H1 (cell line): Measurements from ENCODE around the gene DCXR.

Source experiments
- ATF3 ChIP-seq: IDR thresholded peaks from 2 replicates; pipeline ENCODE4 v1.6.1; 2011; ENCODE audit warnings: low read depth, mild to moderate bottlenecking, low read length; ENCODE audit not compliant: insufficient read depth
- CHD1 ChIP-seq: IDR thresholded peaks from 2 replicates; pipeline ENCODE4 v1.6.1; 2012; ENCODE audit warnings: low read depth, low read length, improper control_type of control experiment
- CHD7 ChIP-seq: fragments of 300-600 bp; sonication (generic); IDR thresholded peaks from 2 replicates; pipeline ENCODE4 v1.7.1; 2012; ENCODE audit warnings: low read length, moderate library complexity, mild to moderate bottlenecking, inconsistent platforms; ENCODE audit not compliant: insufficient replicate concordance
- CTCF ChIP-seq, 3 experiments: IDR thresholded peaks; 1 replicate in 2 of 3; 2 replicates in 1 of 3; pipeline versions ENCODE4 v1.5.1 to v1.6.1; 2011; ENCODE audit warnings: low read length in 3 of 3, mild to moderate bottlenecking in 3 of 3, inconsistent platforms in 2 of 3, low read depth in 1 of 3, moderate library complexity in 1 of 3; ENCODE audit not compliant: insufficient read depth in 1 of 3; ENCODE audit errors: control extremely low read depth in 1 of 3
- EGR1 ChIP-seq: IDR thresholded peaks from 2 replicates; pipeline ENCODE4 v1.6.1; 2011; ENCODE audit warnings: low read depth, low read length, borderline replicate concordance
- JUN ChIP-seq: IDR thresholded peaks from 2 replicates; pipeline ENCODE4 v1.6.1; 2011; ENCODE audit warnings: low read depth, mild to moderate bottlenecking, improper control_type of control experiment, low read length
- MAFK ChIP-seq: IDR thresholded peaks from 2 replicates; pipeline ENCODE4 v1.6.1; 2012; ENCODE audit warnings: low read depth, mild to moderate bottlenecking, improper control_type of control experiment, low read length
- MAX ChIP-seq: IDR thresholded peaks from 2 replicates; pipeline ENCODE4 v1.6.1; 2012; ENCODE audit warnings: inconsistent platforms
- POLR2A ChIP-seq, 2 experiments: IDR thresholded peaks; 1 replicate in 1 of 2; 2 replicates in 1 of 2; pipeline ENCODE4 v1.6.1; 2011; ENCODE audit warnings: low read depth in 2 of 2, low read length in 2 of 2, mild to moderate bottlenecking in 2 of 2; ENCODE audit errors: control extremely low read depth in 1 of 2
- POLR2AphosphoS5 ChIP-seq: IDR thresholded peaks from 2 replicates; pipeline ENCODE4 v1.6.1; 2011; ENCODE audit warnings: low read depth, low read length
- SP4 ChIP-seq: IDR thresholded peaks from 2 replicates; pipeline ENCODE4 v1.6.1; 2012; ENCODE audit warnings: low read length, inconsistent platforms
- TAF1 ChIP-seq: IDR thresholded peaks from 2 replicates; pipeline ENCODE4 v1.6.1; 2011; ENCODE audit warnings: mild to moderate bottlenecking, low read depth, low read length
- TAF7 ChIP-seq: optimal IDR thresholded peaks from 2 replicates; pipeline ENCODE3; 2011; ENCODE audit warnings: low read depth, mild to moderate bottlenecking, inconsistent platforms, low read length, moderate library complexity, borderline replicate concordance

GRCh38 chr17:81999976-82000802, 37.3 kb downstream of the DCXR start:
- TF ChIP-seq CTCF (IDR thresholded peaks at IDR 0.05; ENCODE audit: control extremely low read depth in 1 of 3, insufficient read depth in 1 of 3, low read depth in 1 of 3, low read length in 3 of 3) (peak; percentile 21 to 31 (median 24); a peak in 3 of 4 replicates), TAF1 (no peak), CHD7 (no peak), CHD1 (no peak), MAX (no peak), MAFK (no peak), TAF7 (no peak), POLR2AphosphoS5 (no peak), SP4 (no peak), ATF3 (no peak), POLR2A (IDR thresholded peaks at IDR 0.05; ENCODE audit: control extremely low read depth in 1 of 2, low read depth in 2 of 2, low read length in 2 of 2) (no peak), JUN (no peak), EGR1 (no peak)
